ENCODE measurements around the gene ATF7.

ATF7 gene

GRCh38 chr12:53577941-53578352 is 48.2 kb downstream of the ATF7 start:
- H3K79me2 ChIP-seq (ENCODE audit: insufficient read depth, low read length): no peaks in the 10 kb centered on the region
- no peaks in the 10 kb centered on the region for H3K27me3 ChIP-seq (ENCODE audit: insufficient read depth, low read length)
- H3K4me2 ChIP-seq (ENCODE audit: low read length): no peak overlapping the region
- H3K27ac ChIP-seq (ENCODE audit: low read depth, low read length, poor library complexity, severe bottlenecking): no peak overlapping the region
- no peaks in the 10 kb centered on the region for H3F3A ChIP-seq (ENCODE audit: insufficient read depth, low read length)
- TF ChIP-seq EZH2 (IDR thresholded peaks at IDR 0.05; ENCODE audit: borderline replicate concordance, low read length): no peak
- TF ChIP-seq, protein P1, sequence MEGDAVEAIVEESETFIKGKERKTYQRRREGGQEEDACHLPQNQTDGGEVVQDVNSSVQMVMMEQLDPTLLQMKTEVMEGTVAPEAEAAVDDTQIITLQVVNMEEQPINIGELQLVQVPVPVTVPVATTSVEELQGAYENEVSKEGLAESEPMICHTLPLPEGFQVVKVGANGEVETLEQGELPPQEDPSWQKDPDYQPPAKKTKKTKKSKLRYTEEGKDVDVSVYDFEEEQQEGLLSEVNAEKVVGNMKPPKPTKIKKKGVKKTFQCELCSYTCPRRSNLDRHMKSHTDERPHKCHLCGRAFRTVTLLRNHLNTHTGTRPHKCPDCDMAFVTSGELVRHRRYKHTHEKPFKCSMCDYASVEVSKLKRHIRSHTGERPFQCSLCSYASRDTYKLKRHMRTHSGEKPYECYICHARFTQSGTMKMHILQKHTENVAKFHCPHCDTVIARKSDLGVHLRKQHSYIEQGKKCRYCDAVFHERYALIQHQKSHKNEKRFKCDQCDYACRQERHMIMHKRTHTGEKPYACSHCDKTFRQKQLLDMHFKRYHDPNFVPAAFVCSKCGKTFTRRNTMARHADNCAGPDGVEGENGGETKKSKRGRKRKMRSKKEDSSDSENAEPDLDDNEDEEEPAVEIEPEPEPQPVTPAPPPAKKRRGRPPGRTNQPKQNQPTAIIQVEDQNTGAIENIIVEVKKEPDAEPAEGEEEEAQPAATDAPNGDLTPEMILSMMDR (IDR thresholded peaks at IDR 0.05; ENCODE audit: low read length): no peak
- no peak overlapping the region for H2AFZ ChIP-seq (ENCODE audit: low read length)
- no peaks in the 10 kb centered on the region for H3K9me3 ChIP-seq (ENCODE audit: low read length)
- no peaks in the 10 kb centered on the region for H3K36me3 ChIP-seq (ENCODE audit: insufficient read depth, low read length)
- no peak overlapping the region for H3K4me3 ChIP-seq (ENCODE audit: low read depth, low read length, poor library complexity, severe bottlenecking)
- no peaks in the 10 kb centered on the region for H4K20me1 ChIP-seq (ENCODE audit: insufficient read depth, low read length)
- peaks cover 5% of the 10 kb centered on the region for H3K4me1 ChIP-seq (ENCODE audit: insufficient read depth, low read length, severe bottlenecking)
- no peaks in the 10 kb centered on the region for H3K9me2 ChIP-seq (ENCODE audit: low read depth, low read length)
- H3K9ac ChIP-seq (ENCODE audit: low read length): no peak overlapping the region

DNA sequence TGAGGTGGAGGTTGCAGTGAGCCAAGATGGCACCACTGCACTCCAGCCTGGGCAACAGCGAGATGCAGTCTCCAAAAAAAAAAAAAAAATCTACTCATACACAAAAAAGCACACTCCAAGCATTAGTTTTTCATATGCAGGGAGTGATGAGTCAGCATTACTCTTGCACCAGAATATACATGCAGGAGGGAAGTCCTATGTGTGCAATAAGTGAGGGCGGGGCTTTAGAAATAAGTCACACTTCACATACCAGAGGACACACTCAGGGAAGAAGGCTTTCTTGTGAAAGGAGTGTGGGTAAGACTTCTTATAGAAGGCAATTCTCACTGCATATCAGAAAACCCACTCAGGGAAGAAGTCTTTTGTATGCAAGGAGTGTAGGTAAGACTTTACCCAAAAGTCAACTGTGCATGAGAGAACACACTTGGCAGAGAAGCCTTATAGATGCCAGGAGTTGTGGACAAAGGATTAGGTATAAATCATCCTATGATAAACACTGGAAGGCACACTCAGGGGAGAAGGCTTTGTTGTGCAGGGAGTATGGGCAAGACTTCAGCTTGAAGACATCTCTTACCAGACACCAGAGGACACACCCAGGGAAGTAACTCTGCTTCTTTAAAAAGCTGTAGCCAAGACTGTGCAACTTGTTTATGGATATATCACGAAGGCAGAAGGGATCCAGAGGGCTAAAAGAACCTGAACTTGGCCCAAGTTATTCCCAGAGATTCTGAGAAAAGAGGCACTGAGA is 50.5 kb downstream of the ATF7 start:
- Histone ChIP-seq H3K4me1 (ENCODE audit: insufficient read depth, low read length, severe bottlenecking) (peaks cover 5% of the 10 kb centered on the region), H3F3A (ENCODE audit: insufficient read depth, low read length) (no peaks in the 10 kb centered on the region), H3K4me3 (ENCODE audit: low read depth, low read length, poor library complexity, severe bottlenecking) (no peak overlapping the region), H3K9me3 (ENCODE audit: low read length) (no peaks in the 10 kb centered on the region), H3K36me3 (ENCODE audit: insufficient read depth, low read length) (peaks cover 3% of the 10 kb centered on the region; the same call in 1 of the 2 replicates), H3K9me2 (ENCODE audit: low read depth, low read length) (no peaks in the 10 kb centered on the region), H3K79me2 (ENCODE audit: insufficient read depth, low read length) (no peaks in the 10 kb centered on the region), H3K27me3 (ENCODE audit: insufficient read depth, low read length) (no peaks in the 10 kb centered on the region), H2AFZ (ENCODE audit: low read length) (no peak overlapping the region), H3K4me2 (ENCODE audit: low read length) (no peak overlapping the region), H4K20me1 (ENCODE audit: insufficient read depth, low read length) (no peaks in the 10 kb centered on the region), H3K27ac (ENCODE audit: low read depth, low read length, poor library complexity, severe bottlenecking) (no peak overlapping the region), H3K9ac (ENCODE audit: low read length) (no peak overlapping the region)
- TF ChIP-seq, protein P1 (IDR thresholded peaks at IDR 0.05; ENCODE audit: low read length): no peak
- TF ChIP-seq EZH2 (IDR thresholded peaks at IDR 0.05; ENCODE audit: borderline replicate concordance, low read length): no peak

DNA sequence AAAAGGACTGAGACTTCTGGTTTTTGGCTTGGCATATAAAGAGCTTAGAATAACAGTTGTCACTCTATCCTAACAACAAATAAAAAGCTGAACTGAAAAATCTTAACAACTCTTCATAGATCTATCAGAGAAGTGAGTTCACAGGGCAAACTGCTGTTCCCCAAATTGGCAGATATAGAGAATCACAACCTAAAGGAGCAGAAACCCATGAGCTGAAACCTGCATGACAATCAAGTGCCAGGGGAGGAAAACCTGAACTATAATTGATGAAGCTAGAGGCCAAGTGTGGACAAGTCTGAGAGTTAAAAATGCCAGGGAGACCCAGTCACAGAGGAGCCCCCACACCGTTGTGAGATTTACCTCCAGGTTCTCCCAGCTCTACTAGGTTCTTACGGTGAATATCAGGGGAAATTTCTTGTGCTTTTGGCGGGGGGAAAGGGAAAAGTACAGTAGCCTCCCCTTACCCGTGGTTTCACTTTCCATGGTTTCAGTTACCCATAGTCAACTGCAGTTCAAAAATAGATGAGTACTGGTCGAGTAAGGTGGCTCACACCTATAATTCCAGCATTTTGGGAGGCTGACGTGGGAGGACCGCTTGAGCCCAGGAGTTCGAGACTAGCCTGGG is 53.9 kb downstream of the ATF7 start:
- no peak overlapping the region for H2AFZ ChIP-seq (ENCODE audit: low read length)
- no peaks in the 10 kb centered on the region for H3K27me3 ChIP-seq (ENCODE audit: insufficient read depth, low read length)
- H3K4me1 ChIP-seq (ENCODE audit: insufficient read depth, low read length, severe bottlenecking): no peaks in the 10 kb centered on the region
- no peaks in the 10 kb centered on the region for H3K9me2 ChIP-seq (ENCODE audit: low read depth, low read length)
- no peaks in the 10 kb centered on the region for H3K79me2 ChIP-seq (ENCODE audit: insufficient read depth, low read length)
- no peak overlapping the region for H3K4me2 ChIP-seq (ENCODE audit: low read length)
- H3K9ac ChIP-seq (ENCODE audit: low read length): no peak overlapping the region
- no peak overlapping the region for H3K4me3 ChIP-seq (ENCODE audit: low read depth, low read length, poor library complexity, severe bottlenecking)
- H3K27ac ChIP-seq (ENCODE audit: low read depth, low read length, poor library complexity, severe bottlenecking): no peak overlapping the region
- H3K36me3 ChIP-seq (ENCODE audit: insufficient read depth, low read length): peaks cover 3% of the 10 kb centered on the region; the same call in 1 of the 2 replicates
- TF ChIP-seq, protein P1 (IDR thresholded peaks at IDR 0.05; ENCODE audit: low read length): no peak
- TF ChIP-seq EZH2 (IDR thresholded peaks at IDR 0.05; ENCODE audit: borderline replicate concordance, low read length): no peak
- no peaks in the 10 kb centered on the region for H4K20me1 ChIP-seq (ENCODE audit: insufficient read depth, low read length)
- no peaks in the 10 kb centered on the region for H3K9me3 ChIP-seq (ENCODE audit: low read length)
- H3F3A ChIP-seq (ENCODE audit: insufficient read depth, low read length): no peaks in the 10 kb centered on the region
